ENCODE results near the gene PTBP3.

The PTBP3 gene

GRCh38 chr9:112299514-112299913, 33.9 kb downstream of the PTBP3 start:
- Histone ChIP-seq H3K27me3 (no peaks in the 10 kb centered on the region), H3K9me3 (no peaks in the 10 kb centered on the region), H3K36me3 (no peaks in the 10 kb centered on the region), H3K4me1 (0 out of 2 replicates have a peak, but pooled peaks cover 2% of the 10 kb centered on the region), H3K4me3 (ENCODE audit: low read depth, low read length) (no peak overlapping the region)
- TF ChIP-seq, protein P1, sequence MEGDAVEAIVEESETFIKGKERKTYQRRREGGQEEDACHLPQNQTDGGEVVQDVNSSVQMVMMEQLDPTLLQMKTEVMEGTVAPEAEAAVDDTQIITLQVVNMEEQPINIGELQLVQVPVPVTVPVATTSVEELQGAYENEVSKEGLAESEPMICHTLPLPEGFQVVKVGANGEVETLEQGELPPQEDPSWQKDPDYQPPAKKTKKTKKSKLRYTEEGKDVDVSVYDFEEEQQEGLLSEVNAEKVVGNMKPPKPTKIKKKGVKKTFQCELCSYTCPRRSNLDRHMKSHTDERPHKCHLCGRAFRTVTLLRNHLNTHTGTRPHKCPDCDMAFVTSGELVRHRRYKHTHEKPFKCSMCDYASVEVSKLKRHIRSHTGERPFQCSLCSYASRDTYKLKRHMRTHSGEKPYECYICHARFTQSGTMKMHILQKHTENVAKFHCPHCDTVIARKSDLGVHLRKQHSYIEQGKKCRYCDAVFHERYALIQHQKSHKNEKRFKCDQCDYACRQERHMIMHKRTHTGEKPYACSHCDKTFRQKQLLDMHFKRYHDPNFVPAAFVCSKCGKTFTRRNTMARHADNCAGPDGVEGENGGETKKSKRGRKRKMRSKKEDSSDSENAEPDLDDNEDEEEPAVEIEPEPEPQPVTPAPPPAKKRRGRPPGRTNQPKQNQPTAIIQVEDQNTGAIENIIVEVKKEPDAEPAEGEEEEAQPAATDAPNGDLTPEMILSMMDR (IDR thresholded peaks at IDR 0.05; ENCODE audit: low read depth, low read length) = no peak
- DNase-seq = no peak

- Histone ChIP-seq H3K4me1 (0 out of 2 replicates have a peak, but pooled peaks cover 2% of the 10 kb centered on the region), H3K9me3 (no peaks in the 10 kb centered on the region), H3K4me3 (ENCODE audit: low read depth, low read length) (no peak overlapping the region), H3K36me3 (no peaks in the 10 kb centered on the region), H3K27me3 (no peaks in the 10 kb centered on the region)
- no peak for DNase-seq
- TF ChIP-seq, protein P1 (IDR thresholded peaks at IDR 0.05; ENCODE audit: low read depth, low read length) = no peak
These were observed 36.5 kb downstream of the PTBP3 start for GRCh38 chr9:112296929-112297328.

DNA sequence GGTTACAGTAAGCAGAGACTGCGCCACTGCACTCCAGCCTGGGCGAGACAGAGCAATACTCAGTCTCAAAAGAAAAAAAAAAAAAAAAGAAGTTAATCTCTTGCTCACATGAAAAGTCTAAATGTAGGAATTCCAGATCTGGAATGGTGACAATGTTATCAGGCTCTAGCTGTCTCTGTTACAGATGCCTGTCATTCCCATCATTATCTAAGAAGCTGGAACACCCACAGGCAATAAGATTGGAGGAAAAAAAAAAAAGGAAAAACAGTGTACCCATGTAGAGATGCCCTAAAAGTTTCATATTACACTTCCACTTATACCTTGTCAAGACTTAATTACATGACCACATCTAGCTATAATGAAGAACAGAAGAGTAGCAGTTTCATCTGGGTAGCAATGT, 38.2 kb downstream of the PTBP3 start:
- TF ChIP-seq, protein P1 (IDR thresholded peaks at IDR 0.05; ENCODE audit: low read depth, low read length) = no peak
- DNase-seq = no peak
- no peaks in the 10 kb centered on the region for H3K36me3 ChIP-seq
- H3K4me1 ChIP-seq = 0 out of 2 replicates have a peak, but pooled peaks cover 2% of the 10 kb centered on the region
- H3K27me3 ChIP-seq = no peaks in the 10 kb centered on the region
- H3K4me3 ChIP-seq (ENCODE audit: low read depth, low read length) = no peak overlapping the region
- no peaks in the 10 kb centered on the region for H3K9me3 ChIP-seq

- TF ChIP-seq, protein P1 (IDR thresholded peaks at IDR 0.05; ENCODE audit: low read depth, low read length) = no peak
- H3K27me3 ChIP-seq = no peaks in the 10 kb centered on the region
- DNase-seq = no peak
- no peak overlapping the region for H3K4me3 ChIP-seq (ENCODE audit: low read depth, low read length)
- no peaks in the 10 kb centered on the region for H3K4me1 ChIP-seq
- H3K9me3 ChIP-seq = 0 out of 2 replicates have a peak, but pooled peaks cover 3% of the 10 kb centered on the region
- no peaks in the 10 kb centered on the region for H3K36me3 ChIP-seq
These were observed 45.4 kb downstream of the PTBP3 start for GRCh38 chr9:112288029-112288428.

- no peak for DNase-seq
- H3K4me1 ChIP-seq = no peaks in the 10 kb centered on the region
- 0 out of 2 replicates have a peak, but pooled peaks cover 3% of the 10 kb centered on the region for H3K9me3 ChIP-seq
- TF ChIP-seq, protein P1 (IDR thresholded peaks at IDR 0.05; ENCODE audit: low read depth, low read length) = no peak
- no peaks in the 10 kb centered on the region for H3K27me3 ChIP-seq
- no peak overlapping the region for H3K4me3 ChIP-seq (ENCODE audit: low read depth, low read length)
- H3K36me3 ChIP-seq = no peaks in the 10 kb centered on the region
These were observed 46.5 kb downstream of the PTBP3 start for GRCh38 chr9:112286926-112287325.

GRCh38 chr9:112285056-112285455, 48.4 kb downstream of the PTBP3 start:
- TF ChIP-seq, protein P1 (IDR thresholded peaks at IDR 0.05; ENCODE audit: low read depth, low read length) = no peak

More at GRCh38 chr9:112285056-112285455, 48.4 kb downstream of the PTBP3 start:
- Histone ChIP-seq H3K27me3 (no peaks in the 10 kb centered on the region), H3K4me1 (no peaks in the 10 kb centered on the region), H3K4me3 (ENCODE audit: low read depth, low read length) (no peak overlapping the region), H3K9me3 (0 out of 2 replicates have a peak, but pooled peaks cover 3% of the 10 kb centered on the region), H3K36me3 (no peaks in the 10 kb centered on the region)
- DNase-seq = no peak
